HG03066 (cell line): ENCODE data around the gene TM6SF1.
"Not testable (repeated sequence)": the region's sequence is repeated elsewhere in the genome, so short reads cannot be mapped to it uniquely, and the experiment has no call there.

Experiments
- ATAC-seq: cut with Tn5 transposase; IDR thresholded peaks from one replicate; pipeline ENCODE4 v1.9.1; 2021; ENCODE audit warnings: low read depth; ENCODE audit not compliant: unreplicated experiment

The TM6SF1 gene

GRCh38 chr15:83106994-83107840 is at the start of gene TM6SF1:
Gene TM6SF1 (plus strand): TSS chr15:83107645. CDS start chr15:83107681, 36 bp downstream.
- no peak for ATAC-seq

GRCh38 chr15:83057696-83058376 is 49.6 kb upstream of the TM6SF1 start:
- ATAC-seq = no peak

- ATAC-seq = no peak
These were observed 45.8 kb upstream of the TM6SF1 start for GRCh38 chr15:83061680-83062079.

- ATAC-seq = no peak
These were observed 44.7 kb upstream of the TM6SF1 start for GRCh38 chr15:83062768-83063180.

GRCh38 chr15:83063551-83063950 is 43.9 kb upstream of the TM6SF1 start:
- ATAC-seq = no peak

- no peak for ATAC-seq
These were observed 42.6 kb upstream of the TM6SF1 start for GRCh38 chr15:83064859-83065258.

GRCh38 chr15:83065431-83065830 is 42.0 kb upstream of the TM6SF1 start:
- no peak for ATAC-seq

GRCh38 chr15:83066034-83066733 is 41.3 kb upstream of the TM6SF1 start:
- peak; percentile 5 for ATAC-seq

- peak; percentile 69 for ATAC-seq
These were observed 40.5 kb upstream of the TM6SF1 start, which contains the start of gene BTBD1 for GRCh38 chr15:83066734-83067637. Gene BTBD1 (minus strand): TSS chr15:83067252. CDS start chr15:83067151, 101 bp downstream.

GRCh38 chr15:83067638-83067962 is 39.8 kb upstream of the TM6SF1 start:
- no peak for ATAC-seq

- ATAC-seq = no peak
These were observed 39.4 kb upstream of the TM6SF1 start for GRCh38 chr15:83068054-83068453.

GRCh38 chr15:83069211-83069642 is 38.2 kb upstream of the TM6SF1 start:
- not testable (repeated sequence) for ATAC-seq

GRCh38 chr15:83077491-83078230 is 29.8 kb upstream of the TM6SF1 start:
- ATAC-seq = no peak

- ATAC-seq = no peak
These were observed 28.7 kb upstream of the TM6SF1 start for GRCh38 chr15:83078712-83079111.

GRCh38 chr15:83081256-83082014 is 26.0 kb upstream of the TM6SF1 start:
- no peak for ATAC-seq

GRCh38 chr15:83082730-83083386 is 24.6 kb upstream of the TM6SF1 start:
- ATAC-seq = no peak

- not testable (repeated sequence) for ATAC-seq
These were observed 22.0 kb upstream of the TM6SF1 start for GRCh38 chr15:83085461-83085860.

GRCh38 chr15:83085864-83086552 is 21.4 kb upstream of the TM6SF1 start:
- ATAC-seq = not testable (repeated sequence)
